Muscle of leg (tissue), 11 donors: ENCODE data around the gene TOPAZ1. TPM values are rescaled to one million over a fixed set of nuclear protein-coding genes. Genes with fewer than 3 reads are reported as not detected.

Source experiments
- DNase-seq: peaks from one replicate; pipeline ENCODE4 v3.0.0; 2013
- H3K27ac ChIP-seq: one replicate; pipeline ENCODE4 v1.5.1; 2013; ENCODE audit warnings: mild to moderate bottlenecking, low read length, control low read depth
- H3K27me3 ChIP-seq: one replicate; pipeline ENCODE4 v1.6.1; 2013; ENCODE audit warnings: low read length; ENCODE audit not compliant: control insufficient read depth, insufficient read depth
- H3K36me3 ChIP-seq: one replicate; pipeline ENCODE4 v1.6.1; 2013; ENCODE audit warnings: low read length; ENCODE audit not compliant: control insufficient read depth, insufficient read depth
- H3K4me1 ChIP-seq: one replicate; pipeline ENCODE4 v1.6.1; 2013; ENCODE audit warnings: low read length; ENCODE audit not compliant: control insufficient read depth, insufficient read depth
- H3K4me3 ChIP-seq: one replicate; pipeline ENCODE4 v1.5.1; 2013; ENCODE audit warnings: low read length, control low read depth
- H3K9me3 ChIP-seq: replicated peaks from 2 replicates; pipeline ENCODE4 v1.6.1; 2013; ENCODE audit warnings: low read depth, low read length; ENCODE audit not compliant: control insufficient read depth
- WGBS: methylation state at CpG from one replicate; pipeline ENCODE4 v1.1.5; 2013; ENCODE audit warnings: missing lambda C conversion rate; ENCODE audit not compliant: insufficient coverage; 5-methylcytosine and 5-hydroxymethylcytosine counted together
- polyA plus RNA-seq, 8 donors: library from polyadenylated mRNA; unstranded; fragments of 120-200 nt; gene quantifications; one replicate each; pipeline versions ENCODE4 v1.2.1 to v1.2.3, GENCODE V29; 2013; ENCODE audit warnings: inconsistent platforms in 1 of 8, low replicate concordance in 1 of 8; ENCODE audit not compliant: insufficient read length in 8 of 8, insufficient read depth in 1 of 8
- total RNA-seq: library from RNA; stranded (reverse); fragments of 120-200 nt; gene quantifications from one replicate; pipeline ENCODE4 v1.2.4, GENCODE V29; 2013

The TOPAZ1 gene
- total and polyA plus RNA-seq, 9 donors = not detected

DNA sequence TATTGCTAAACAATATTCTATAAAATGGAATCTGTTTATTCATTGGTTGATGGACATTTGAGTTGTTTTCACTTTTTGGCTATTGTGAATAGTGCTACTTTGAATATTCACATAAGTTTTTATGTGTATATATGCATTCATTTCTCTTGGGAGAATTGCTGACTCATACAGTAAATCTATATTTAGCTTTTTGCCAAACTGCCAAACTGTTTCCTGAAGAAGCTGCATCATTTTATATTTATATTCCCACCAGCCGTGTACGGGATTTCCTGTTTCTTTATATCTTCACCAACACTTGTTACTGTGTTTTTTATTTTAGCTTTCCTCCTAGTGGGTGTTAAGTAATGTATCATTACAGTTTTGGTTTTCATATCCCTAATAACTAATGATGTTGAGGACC lies 84.3 kb downstream of the TOPAZ1 start:
- H3K27me3 ChIP-seq = peaks cover 3% of the 10 kb centered on the region
- no peak overlapping the region for H3K27ac ChIP-seq
- no peaks in the 10 kb centered on the region for H3K9me3 ChIP-seq
- no peaks in the 10 kb centered on the region for H3K4me1 ChIP-seq
- H3K4me3 ChIP-seq = no peak overlapping the region
- no CpG with 5 or more reads among the region's 2 CpGs for WGBS
- no peaks in the 10 kb centered on the region for H3K36me3 ChIP-seq
- no peak for DNase-seq

DNA sequence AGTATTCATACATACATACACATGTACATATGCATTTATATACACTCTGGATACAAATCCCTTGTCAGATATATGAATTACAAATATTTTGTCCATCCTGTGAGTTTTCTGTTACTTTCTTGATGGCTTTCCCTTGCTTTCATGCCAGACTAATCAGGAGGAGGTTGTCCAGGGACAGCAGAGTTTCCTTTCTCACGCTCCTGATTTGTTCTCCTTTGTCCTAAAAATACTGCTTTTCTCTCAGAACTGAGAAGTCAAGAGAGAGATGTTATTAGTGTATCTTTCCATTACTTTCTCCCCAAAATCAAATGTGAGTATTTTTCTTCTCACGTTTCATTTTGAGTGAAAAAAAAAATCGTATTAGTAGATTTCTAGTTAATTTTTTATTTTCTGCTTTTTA lies 84.8 kb downstream of the TOPAZ1 start:
- Histone ChIP-seq H3K4me3 (no peak overlapping the region), H3K9me3 (no peaks in the 10 kb centered on the region), H3K36me3 (no peaks in the 10 kb centered on the region), H3K27ac (no peak overlapping the region), H3K27me3 (peaks cover 3% of the 10 kb centered on the region), H3K4me1 (no peaks in the 10 kb centered on the region)
- no CpG with 5 or more reads among the region's 3 CpGs for WGBS
- no peak for DNase-seq

DNA sequence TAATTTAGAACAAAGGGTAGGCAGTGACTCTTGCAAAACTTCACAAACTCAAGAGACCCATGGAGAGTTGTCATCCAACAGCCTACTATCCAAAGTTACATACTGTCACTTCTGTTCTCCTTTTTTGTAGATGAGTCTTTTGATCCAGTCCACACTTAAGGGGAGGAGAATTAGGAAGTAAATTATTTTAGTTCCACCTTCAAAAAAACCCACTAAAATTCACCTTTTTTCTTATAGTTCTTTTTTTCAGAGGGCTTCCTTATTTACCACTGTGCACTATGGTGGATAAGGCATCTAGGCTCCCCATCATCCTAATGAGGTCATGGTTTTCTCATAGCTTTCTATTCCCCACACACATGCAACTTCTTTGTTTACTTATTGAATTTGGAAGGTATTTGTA lies 88.3 kb downstream of the TOPAZ1 start:
- no peaks in the 10 kb centered on the region for H3K36me3 ChIP-seq
- no peaks in the 10 kb centered on the region for H3K9me3 ChIP-seq
- no peak for DNase-seq

DNA sequence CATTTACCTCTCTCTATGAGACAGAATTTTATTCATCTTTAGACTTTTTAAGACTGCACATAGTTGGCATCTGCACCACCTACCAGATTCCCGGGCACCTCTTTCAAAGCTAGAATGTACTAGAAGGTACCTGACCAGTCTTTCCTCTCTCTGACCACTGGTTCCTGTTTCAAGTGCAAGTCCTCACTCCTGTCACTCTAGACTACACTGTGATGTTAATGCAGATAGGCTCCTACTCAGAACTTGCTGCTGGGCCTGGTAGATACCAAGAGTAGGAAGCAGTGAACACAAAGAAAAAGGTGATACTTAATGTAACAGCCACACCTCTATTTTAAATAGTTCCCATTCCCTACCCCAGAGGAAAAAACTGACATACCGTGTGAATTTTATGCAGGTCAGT lies 88.8 kb downstream of the TOPAZ1 start:
- WGBS = no CpG with 5 or more reads among the region's 2 CpGs
- Histone ChIP-seq H3K36me3 (no peaks in the 10 kb centered on the region), H3K4me3 (no peak overlapping the region), H3K27ac (no peak overlapping the region), H3K9me3 (no peaks in the 10 kb centered on the region), H3K4me1 (no peaks in the 10 kb centered on the region), H3K27me3 (peaks cover 2% of the 10 kb centered on the region)
- no peak for DNase-seq

More for the DNA sequence above, 88.3 kb downstream of the TOPAZ1 start:
- Histone ChIP-seq H3K4me3 (no peak overlapping the region), H3K27me3 (peaks cover 2% of the 10 kb centered on the region), H3K27ac (no peak overlapping the region), H3K4me1 (no peaks in the 10 kb centered on the region)

DNA sequence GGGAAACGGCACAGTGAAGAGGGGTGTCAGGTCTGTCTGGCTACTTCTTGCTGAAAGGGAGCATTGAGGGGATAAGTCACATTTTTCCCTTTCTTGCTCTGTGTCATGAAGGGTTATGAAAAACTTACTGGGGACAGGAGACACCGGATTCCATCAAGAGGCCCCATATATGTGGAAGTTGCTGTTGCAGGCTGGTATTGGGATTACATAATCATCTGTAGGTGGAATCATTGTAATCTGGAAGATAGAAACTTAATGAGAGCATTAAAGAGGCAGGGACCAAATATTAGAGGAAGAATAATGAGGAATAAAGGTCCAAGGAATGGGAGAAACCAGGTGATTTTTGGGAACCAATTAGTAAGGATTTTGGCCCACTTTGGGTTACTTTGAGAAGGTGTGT lies 92.6 kb downstream of the TOPAZ1 start:
- Histone ChIP-seq H3K27ac (no peak overlapping the region), H3K4me3 (no peak overlapping the region), H3K27me3 (peaks cover 2% of the 10 kb centered on the region), H3K9me3 (no peaks in the 10 kb centered on the region), H3K36me3 (no peaks in the 10 kb centered on the region), H3K4me1 (peaks cover 4% of the 10 kb centered on the region)
- no peak for DNase-seq
- WGBS = 75% methylated on average over 2 of the region's 2 CpGs

DNA sequence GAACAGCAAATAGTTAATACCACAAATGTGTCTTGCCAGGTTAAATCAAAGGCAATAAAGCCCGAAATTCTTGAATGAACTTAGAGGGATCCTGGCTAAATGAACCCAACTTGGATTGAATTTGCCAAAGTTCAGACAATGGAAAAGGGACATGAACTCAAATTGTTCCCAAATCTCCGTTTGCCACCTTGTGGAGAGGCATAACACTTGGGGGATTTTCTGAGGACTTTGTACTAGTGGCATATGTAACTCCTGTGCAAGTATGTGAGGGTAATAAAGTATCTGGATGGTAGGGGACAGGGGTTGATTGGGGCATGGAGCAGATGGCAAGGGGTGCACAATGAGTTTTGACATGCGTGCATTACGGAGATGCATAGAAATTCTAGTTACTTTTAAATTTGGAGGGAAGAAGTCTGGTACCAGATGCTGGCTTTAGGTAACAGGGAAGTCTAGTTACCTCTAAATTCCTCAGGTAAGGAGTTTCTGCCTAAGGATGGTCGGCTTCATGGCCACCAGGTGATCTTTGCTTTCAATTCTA lies 95.6 kb downstream of the TOPAZ1 start:
- H3K36me3 ChIP-seq = no peaks in the 10 kb centered on the region
- peak; percentile 9 for DNase-seq
- peak overlapping the region; percentile 81 for H3K4me3 ChIP-seq
- H3K9me3 ChIP-seq = no peaks in the 10 kb centered on the region
- 52% methylated on average over 2 of the region's 5 CpGs for WGBS
- H3K4me1 ChIP-seq = peaks cover 6% of the 10 kb centered on the region
- peak overlapping the region; percentile 98 for H3K27ac ChIP-seq
- peaks cover 2% of the 10 kb centered on the region for H3K27me3 ChIP-seq

DNA sequence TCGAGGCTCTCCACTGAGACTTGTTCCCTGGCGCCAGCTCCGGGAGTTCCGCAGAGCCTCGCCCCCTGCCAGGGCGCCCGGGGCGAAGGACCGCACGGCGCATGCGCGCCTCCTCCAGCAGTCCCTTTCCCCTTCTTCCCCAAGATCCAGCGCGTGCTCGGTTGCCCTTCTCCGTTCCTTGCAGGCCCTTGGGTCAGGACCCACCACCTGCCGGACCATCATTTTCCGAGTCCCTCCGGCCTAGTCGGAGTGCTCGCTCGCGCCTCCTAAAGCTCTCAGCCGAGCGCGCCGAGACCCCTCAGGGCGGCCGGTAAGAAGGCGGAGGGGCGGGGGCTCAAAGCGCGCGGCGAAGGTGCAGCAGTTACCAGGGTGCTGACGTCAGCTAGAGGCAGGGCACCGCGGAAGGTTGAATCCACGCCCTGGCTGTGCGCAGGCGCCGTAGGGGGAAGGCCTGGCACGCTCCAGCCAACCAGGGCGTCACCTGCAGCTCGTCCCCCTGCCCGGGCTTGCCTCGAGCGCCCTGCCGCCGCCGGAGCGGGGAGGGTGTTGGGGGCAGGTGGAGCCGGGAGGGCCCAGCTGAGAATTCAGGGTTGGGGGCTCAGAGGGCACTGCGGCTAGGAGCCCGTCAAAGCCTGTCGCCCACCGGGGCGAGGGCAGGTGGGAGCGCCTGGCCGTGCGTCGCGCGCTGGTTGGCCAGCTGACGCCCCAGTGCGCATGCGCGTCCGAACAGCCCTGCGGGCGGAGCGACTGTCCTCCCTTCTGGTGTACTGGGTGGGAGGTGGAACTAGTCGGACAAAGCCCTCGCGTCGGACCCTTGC lies 96.5 kb downstream of the TOPAZ1 start, which contains the start of gene TCAIM:
Gene TCAIM (plus strand): TSS at position 757 of the 818 bp plus-strand sequence. CDS start 16,017 bp downstream, outside the sequence.
- Histone ChIP-seq H3K27me3 (peaks cover 2% of the 10 kb centered on the region), H3K36me3 (no peaks in the 10 kb centered on the region), H3K27ac (peak within 1 kb of the TSS; percentile 98), H3K4me1 (peaks cover 6% of the 10 kb centered on the region), H3K9me3 (no peaks in the 10 kb centered on the region), H3K4me3 (peak within 1 kb of the TSS; percentile 81)
- DNase-seq = peak; percentile 99
- WGBS = under 1% methylated on average over 74 of the region's 77 CpGs

DNA sequence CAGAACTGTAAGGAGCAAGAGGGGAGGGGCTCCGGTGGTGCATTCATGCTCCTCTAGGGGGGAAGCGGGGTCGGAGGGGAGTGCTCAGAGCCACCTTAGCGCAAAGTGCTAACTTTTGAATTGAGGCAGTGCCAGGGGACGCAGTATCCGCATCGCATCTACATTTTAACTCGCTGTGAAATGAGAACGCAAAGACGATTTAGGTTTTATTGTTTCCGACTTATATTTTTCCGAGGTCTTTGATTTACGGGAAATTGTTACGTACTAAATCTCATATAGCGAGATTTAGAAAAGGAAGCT lies 97.1 kb downstream of the TOPAZ1 start:
- WGBS = 0% methylated on average over 4 of the region's 15 CpGs
- Histone ChIP-seq H3K36me3 (no peaks in the 10 kb centered on the region), H3K4me1 (peaks cover 6% of the 10 kb centered on the region), H3K27me3 (no peaks in the 10 kb centered on the region), H3K9me3 (no peaks in the 10 kb centered on the region), H3K4me3 (peak overlapping the region; percentile 81), H3K27ac (peak overlapping the region; percentile 98)
- no peak for DNase-seq

DNA sequence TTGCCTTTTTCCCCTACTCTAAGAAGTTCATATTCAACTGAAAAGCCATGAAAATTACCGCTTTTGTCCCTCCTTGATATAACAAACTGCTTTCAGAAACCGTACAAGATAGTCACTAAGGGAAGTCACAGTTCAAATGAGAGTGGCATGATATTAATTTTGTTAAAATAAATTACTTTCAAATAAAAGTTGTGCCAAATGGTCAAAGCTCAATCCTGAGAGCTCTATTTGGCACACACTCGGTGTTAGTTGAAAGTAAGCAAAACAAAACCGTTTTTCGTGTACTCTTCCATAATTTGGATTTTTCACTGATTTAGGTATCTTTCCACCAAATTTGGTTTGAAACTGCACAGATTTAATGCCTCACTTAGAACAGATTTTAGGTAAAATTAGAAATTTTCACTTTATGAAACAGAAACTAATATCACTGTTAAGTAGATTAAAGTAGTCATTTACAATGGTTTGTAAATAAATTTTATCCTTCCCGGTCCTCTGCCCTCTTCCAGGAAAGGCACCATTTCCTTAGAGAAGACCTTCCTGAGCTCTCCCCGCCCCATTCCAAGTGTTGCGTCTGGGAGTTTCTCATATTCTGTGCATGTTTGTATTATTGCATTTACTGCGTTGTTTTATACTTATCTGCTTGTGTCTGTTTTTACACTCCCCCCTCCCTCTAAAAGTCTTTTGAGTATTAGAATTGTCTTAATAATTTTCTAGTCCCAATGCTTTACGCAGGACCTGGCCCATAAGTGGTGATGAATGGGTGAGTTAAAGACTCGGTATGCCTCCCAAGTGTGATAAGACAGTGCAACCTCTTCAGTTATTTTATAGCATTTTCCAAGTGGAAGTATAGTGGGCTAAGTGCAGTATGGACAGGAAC lies 97.7 kb downstream of the TOPAZ1 start:
- peak overlapping the region; percentile 81 for H3K4me3 ChIP-seq
- no peaks in the 10 kb centered on the region for H3K9me3 ChIP-seq
- WGBS = no CpG with 5 or more reads among the region's 11 CpGs
- DNase-seq = peak; percentile 31
- no peaks in the 10 kb centered on the region for H3K27me3 ChIP-seq
- H3K36me3 ChIP-seq = no peaks in the 10 kb centered on the region
- peak overlapping the region; percentile 98 for H3K27ac ChIP-seq
- peaks cover 6% of the 10 kb centered on the region for H3K4me1 ChIP-seq

DNA sequence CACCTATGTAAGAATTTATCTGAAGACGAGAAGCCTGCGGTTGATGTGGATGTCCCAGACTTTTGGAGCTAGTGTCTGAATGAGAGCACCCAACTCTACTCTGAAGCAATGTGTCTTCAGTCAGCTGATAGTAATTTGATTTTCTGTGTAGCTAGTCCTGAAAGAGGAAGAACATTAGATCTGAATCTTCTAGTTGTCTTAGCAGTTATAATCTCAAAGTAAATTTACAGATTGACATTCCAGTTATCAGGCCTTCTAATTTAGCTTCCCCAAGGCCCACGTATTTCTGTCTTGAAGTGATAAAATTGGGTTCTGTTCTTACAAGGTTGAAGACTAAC lies 98.3 kb downstream of the TOPAZ1 start:
- H3K27ac ChIP-seq = no peak overlapping the region
- no peaks in the 10 kb centered on the region for H3K27me3 ChIP-seq
- 89% methylated on average over 2 of the region's 3 CpGs for WGBS
- peaks cover 6% of the 10 kb centered on the region for H3K4me1 ChIP-seq
- no peaks in the 10 kb centered on the region for H3K36me3 ChIP-seq
- no peaks in the 10 kb centered on the region for H3K9me3 ChIP-seq
- H3K4me3 ChIP-seq = no peak overlapping the region
- DNase-seq = peak; percentile 3
